Neutrophil (primary cell): ENCODE results near the gene MAP2K5.

ENCODE experiments used
- H3K27ac ChIP-seq: fragments of 200-600 bp; sonication (generic); 2 replicates; pipeline ENCODE4 v1.5.1; 2016; ENCODE audit warnings: mild to moderate bottlenecking, moderate library complexity
- H3K27me3 ChIP-seq: fragments of 200-600 bp; sonication (generic); 2 replicates; pipeline ENCODE4 v1.6.0; 2016; ENCODE audit warnings: mild to moderate bottlenecking
- H3K36me3 ChIP-seq: fragments of 200-600 bp; sonication (generic); 2 replicates; pipeline ENCODE4 v1.5.1; 2017
- H3K4me1 ChIP-seq, 2 experiments: fragments of 200-600 bp in 1 of 2; sonication (generic) in 1 of 2; 1 replicate in 1 of 2; 2 replicates in 1 of 2; pipeline versions ENCODE4 v1.5.1 to v1.6.1; 2013 to 2016; ENCODE audit warnings: low read depth in 1 of 2, low read length in 1 of 2, mild to moderate bottlenecking in 1 of 2, moderate library complexity in 1 of 2; ENCODE audit not compliant: control insufficient read depth in 1 of 2, insufficient read depth in 1 of 2
- H3K4me3 ChIP-seq, 2 experiments: fragments of 200-600 bp in 1 of 2; sonication (generic) in 1 of 2; 1 replicate in 1 of 2; 2 replicates in 1 of 2; pipeline ENCODE4 v1.5.1; 2013 to 2016; ENCODE audit warnings: low read depth in 1 of 2, low read length in 1 of 2, mild to moderate bottlenecking in 1 of 2, moderate library complexity in 1 of 2
- H3K9me3 ChIP-seq: fragments of 200-600 bp; sonication (generic); 2 replicates; pipeline ENCODE4 v1.5.1; 2016
- CTCF ChIP-seq: fragments of 200-600 bp; sonication (generic); IDR thresholded peaks from 2 replicates; pipeline ENCODE4 v1.5.1; 2016; ENCODE audit warnings: antibody characterized with exemption

Gene MAP2K5

GRCh38 chr15:67678993-67679392 lies 136.5 kb downstream of the MAP2K5 start:
- Histone ChIP-seq H3K27me3 (no peaks in the 10 kb centered on the region), H3K4me3 (no peak overlapping the region), H3K27ac (no peak overlapping the region), H3K36me3 (no peaks in the 10 kb centered on the region), H3K9me3 (no peaks in the 10 kb centered on the region), H3K4me1 (no peaks in the 10 kb centered on the region)
- TF ChIP-seq CTCF = no peak

GRCh38 chr15:67680641-67681040 lies 138.1 kb downstream of the MAP2K5 start:
- peaks cover 13% of the 10 kb centered on the region for H3K9me3 ChIP-seq
- no peaks in the 10 kb centered on the region for H3K4me1 ChIP-seq
- no peak for TF ChIP-seq CTCF
- no peaks in the 10 kb centered on the region for H3K27me3 ChIP-seq
- H3K27ac ChIP-seq = no peak overlapping the region
- no peak overlapping the region for H3K4me3 ChIP-seq
- no peaks in the 10 kb centered on the region for H3K36me3 ChIP-seq

- Histone ChIP-seq H3K27me3 (no peaks in the 10 kb centered on the region), H3K9me3 (peaks cover 13% of the 10 kb centered on the region), H3K36me3 (no peaks in the 10 kb centered on the region), H3K27ac (no peak overlapping the region), H3K4me1 (no peaks in the 10 kb centered on the region), H3K4me3 (no peak overlapping the region)
- TF ChIP-seq CTCF = no peak
These were observed 142.6 kb downstream of the MAP2K5 start for GRCh38 chr15:67685008-67685599.

GRCh38 chr15:67685716-67686115 lies 143.2 kb downstream of the MAP2K5 start:
- H3K4me1 ChIP-seq = no peaks in the 10 kb centered on the region
- no peak overlapping the region for H3K27ac ChIP-seq
- no peak overlapping the region for H3K4me3 ChIP-seq
- H3K36me3 ChIP-seq = no peaks in the 10 kb centered on the region
- H3K27me3 ChIP-seq = no peaks in the 10 kb centered on the region
- no peak for TF ChIP-seq CTCF
- peaks cover 13% of the 10 kb centered on the region for H3K9me3 ChIP-seq

GRCh38 chr15:67690936-67691335 lies 148.4 kb downstream of the MAP2K5 start:
- Histone ChIP-seq H3K36me3 (no peaks in the 10 kb centered on the region), H3K27ac (no peak overlapping the region), H3K4me3 (no peak overlapping the region), H3K27me3 (no peaks in the 10 kb centered on the region), H3K9me3 (no peaks in the 10 kb centered on the region), H3K4me1 (no peaks in the 10 kb centered on the region)
- no peak for TF ChIP-seq CTCF

GRCh38 chr15:67691450-67691849 lies 148.9 kb downstream of the MAP2K5 start:
- Histone ChIP-seq H3K9me3 (no peaks in the 10 kb centered on the region), H3K36me3 (no peaks in the 10 kb centered on the region), H3K27ac (no peak overlapping the region), H3K27me3 (no peaks in the 10 kb centered on the region), H3K4me3 (no peak overlapping the region), H3K4me1 (no peaks in the 10 kb centered on the region)
- TF ChIP-seq CTCF = no peak
